Stimulated activated CD4-positive, alpha-beta T cell treated with anti-CD3 and anti-CD28 coated beads, Interleukin-2, amount 100 ng/mL, for 48 hours (primary cell): ENCODE measurements around the gene ZNF41.
"Not testable (repeated sequence)": the region's sequence is repeated elsewhere in the genome, so short reads cannot be mapped to it uniquely, and the experiment has no call there.

ENCODE experiments used
- DNase-seq, 2 donors: peaks; one replicate each; pipeline ENCODE4 v3.0.0-alpha.2; 2020

ZNF41 gene

GRCh38 chrX:47482512-47483305 is at the start of gene ZNF41:
ZNF41 (minus strand) TSS chrX:47483222; CDS start chrX:47467481, 15,741 bp downstream.
- peak; percentile 51 to 61 for DNase-seq

DNA sequence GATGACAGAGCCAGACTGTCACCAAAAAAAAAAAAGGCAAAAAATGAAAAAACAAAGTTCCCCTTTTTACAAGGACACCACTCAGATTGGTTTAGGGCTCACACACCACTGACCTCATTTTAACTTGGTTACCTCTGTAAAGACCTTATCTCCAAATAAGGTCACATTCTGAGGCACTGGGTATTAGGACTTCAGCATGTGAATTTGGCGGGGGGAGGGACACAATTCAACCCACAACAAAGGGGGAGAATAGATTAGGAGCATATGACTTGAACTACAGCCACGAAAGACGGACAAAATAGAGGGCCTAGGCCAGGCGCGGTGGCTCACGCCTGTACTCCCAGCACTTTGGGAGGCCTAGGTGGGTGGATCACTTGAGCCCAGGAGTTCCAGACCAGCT is 47.0 kb upstream of the ZNF41 start:
- no peak for DNase-seq

GRCh38 chrX:47529548-47529947 is 46.5 kb upstream of the ZNF41 start:
- DNase-seq, result no peak

- no peak for DNase-seq
Observed at GRCh38 chrX:47523713-47524166, 40.7 kb upstream of the ZNF41 start.

DNA sequence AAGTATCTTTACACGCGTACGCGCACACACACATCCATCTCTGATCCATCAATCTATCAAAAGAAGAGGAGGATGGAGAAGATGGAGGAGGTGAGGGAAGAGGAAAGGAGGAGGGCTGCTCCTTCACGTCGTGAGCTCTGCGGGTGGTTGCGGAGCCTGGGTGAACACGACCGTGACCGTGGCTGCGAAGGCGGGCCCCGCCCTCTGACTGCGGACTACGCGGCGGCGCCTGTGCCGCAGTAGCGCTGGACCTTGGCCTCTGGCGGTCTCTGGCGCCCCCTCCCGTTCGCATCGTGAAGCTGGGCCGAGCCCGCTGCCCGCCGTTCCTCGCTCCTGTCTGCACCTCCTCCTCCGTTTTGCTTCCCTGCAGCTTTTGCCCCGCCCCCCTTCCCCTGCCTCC is 40.3 kb upstream of the ZNF41 start:
- peak; percentile 72 to 80 for DNase-seq

DNA sequence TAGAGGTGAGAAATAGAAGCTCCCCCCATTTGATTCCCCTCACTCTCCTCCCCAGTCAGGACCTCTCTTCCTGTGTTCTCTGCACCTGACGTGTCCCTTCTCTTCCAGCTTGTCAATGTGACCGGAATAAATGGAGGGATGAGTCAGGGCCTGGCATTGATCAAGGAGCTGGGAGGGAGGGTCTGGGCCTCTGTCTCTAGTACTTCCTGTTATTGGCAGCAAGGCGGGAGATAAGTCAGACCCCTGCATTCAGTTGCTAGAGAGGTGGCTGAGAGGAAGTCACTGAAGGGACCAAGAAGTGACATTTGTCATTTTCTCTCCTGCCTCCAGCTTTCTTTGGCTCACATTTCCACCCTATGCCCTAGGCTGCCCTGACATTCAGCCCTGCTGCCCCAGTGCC is 35.1 kb upstream of the ZNF41 start:
- DNase-seq, result no peak

DNA sequence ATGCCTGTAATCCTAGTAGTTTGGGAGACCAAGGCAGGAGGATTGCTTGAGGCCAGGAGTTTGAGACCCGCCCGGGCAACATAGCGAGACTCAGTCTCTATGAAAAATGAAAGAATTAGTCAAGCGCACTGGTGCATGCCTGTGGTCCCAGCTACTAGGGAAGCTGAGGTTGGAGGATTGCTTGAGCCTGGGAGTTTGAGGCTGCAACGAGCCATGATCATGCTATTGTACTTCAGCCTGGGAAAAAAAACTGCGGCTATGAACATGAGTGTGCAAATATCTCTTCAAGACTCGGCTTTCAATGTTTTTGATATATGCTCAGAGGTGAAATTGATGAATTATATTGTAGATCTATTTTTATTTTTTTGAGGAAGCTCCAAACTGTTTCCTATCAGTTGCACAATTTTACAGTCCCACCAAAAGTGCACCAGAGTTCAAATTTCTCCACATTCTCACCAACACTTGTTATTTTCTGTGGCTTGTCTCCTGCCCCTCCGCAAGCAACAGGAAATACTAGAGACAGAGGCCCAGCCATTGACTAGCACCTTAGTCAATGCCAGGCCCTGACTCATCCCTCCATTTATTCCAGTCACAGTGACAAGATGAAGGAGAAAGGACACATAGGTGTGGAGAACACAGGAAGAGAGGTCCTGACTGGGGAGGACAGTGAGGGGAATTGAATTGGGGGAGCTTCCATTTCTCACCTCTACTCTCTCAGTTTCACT is 33.1 kb upstream of the ZNF41 start:
- DNase-seq, result no peak

GRCh38 chrX:47514533-47515235 is 31.7 kb upstream of the ZNF41 start:
- no peak for DNase-seq

- peak in 1 of 2 donors; percentile 2 for DNase-seq
Observed at GRCh38 chrX:47513034-47513965, 30.3 kb upstream of the ZNF41 start.

GRCh38 chrX:47512383-47512782 is 29.4 kb upstream of the ZNF41 start:
- not testable (repeated sequence) for DNase-seq

- DNase-seq, result no peak
Observed at GRCh38 chrX:47507153-47507867, 24.3 kb upstream of the ZNF41 start.

GRCh38 chrX:47503151-47503550 is 20.1 kb upstream of the ZNF41 start:
- DNase-seq, result no peak

DNA sequence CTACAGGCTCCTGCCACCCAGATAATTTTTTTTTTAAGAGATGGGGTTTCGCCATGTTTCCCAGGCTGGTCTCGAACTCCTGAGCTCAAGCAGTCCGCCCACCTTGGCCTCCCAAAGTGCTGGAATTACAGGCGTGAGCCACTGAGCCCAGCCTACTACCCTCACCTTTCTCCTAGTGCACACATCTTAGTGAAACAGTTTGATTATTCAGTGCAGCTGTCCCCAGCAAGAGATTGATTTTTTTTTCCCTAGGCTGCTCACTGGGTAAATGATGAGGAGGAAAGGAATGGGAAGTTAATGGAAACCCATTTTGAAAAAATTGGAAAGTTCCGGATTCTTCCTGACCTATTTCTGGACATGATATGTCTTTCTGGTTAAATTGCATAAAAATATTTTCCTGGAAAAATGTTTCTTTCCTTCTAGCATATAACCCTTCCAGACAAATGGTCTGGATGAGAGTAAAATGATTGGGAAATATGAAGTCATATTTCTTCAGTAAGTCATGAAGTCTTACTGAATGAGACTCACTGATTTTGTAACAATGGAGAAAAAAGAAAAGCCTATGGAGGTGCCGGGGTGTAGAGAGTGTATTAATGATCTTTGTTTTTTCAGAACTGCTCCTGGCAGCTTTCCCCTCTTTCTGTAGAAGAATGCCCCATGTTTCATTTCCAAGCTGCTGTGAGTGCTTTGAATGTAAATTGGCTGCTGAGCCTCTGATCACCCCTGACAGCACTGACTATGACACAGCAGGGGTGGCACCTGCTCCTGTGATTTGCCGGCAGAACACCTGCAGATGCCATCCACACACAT is 19.5 kb upstream of the ZNF41 start:
- DNase-seq, result no peak

- no peak for DNase-seq
Observed at GRCh38 chrX:47501226-47502074, 18.4 kb upstream of the ZNF41 start.

DNA sequence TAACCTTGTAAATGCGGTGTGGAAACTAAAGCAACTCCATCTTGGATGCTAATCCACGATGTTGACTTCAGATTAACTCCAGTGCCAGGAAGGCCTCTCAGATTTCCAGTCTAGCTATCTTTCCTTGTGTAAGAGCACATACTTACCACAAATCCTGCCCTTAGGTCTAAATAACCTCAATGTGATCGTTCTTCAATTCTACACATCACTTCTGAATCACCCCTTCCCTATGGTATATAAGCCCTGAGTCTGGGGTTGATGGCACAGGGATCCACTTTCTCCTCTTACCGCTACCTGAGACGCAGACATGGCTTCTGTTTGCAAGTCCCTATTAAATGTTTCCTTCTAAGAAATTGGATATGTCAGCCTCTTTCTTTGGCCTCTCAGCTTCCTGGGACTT is 17.5 kb upstream of the ZNF41 start:
- no peak for DNase-seq

DNA sequence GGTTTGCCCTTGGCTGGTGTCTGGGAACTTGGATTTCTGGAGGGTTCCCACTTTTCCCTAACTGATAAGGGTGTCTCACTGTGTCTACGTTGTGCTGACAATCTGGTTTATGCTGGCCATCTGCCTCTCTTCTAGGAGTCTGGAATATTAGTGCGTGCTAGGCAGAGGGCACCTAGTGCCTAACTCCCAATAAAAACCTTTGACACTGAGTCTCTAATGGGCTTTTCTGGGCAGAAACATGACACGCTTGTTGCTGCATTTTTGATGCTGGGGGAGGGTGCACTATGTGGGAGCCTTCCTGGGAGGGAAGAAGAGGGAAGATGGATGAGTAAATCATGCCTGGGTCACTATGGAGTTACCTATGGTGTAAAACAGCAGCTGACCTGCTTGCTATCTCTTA is 16.3 kb upstream of the ZNF41 start:
- DNase-seq, result no peak

- DNase-seq, result no peak
Observed at GRCh38 chrX:47498411-47498810, 15.4 kb upstream of the ZNF41 start.

DNA sequence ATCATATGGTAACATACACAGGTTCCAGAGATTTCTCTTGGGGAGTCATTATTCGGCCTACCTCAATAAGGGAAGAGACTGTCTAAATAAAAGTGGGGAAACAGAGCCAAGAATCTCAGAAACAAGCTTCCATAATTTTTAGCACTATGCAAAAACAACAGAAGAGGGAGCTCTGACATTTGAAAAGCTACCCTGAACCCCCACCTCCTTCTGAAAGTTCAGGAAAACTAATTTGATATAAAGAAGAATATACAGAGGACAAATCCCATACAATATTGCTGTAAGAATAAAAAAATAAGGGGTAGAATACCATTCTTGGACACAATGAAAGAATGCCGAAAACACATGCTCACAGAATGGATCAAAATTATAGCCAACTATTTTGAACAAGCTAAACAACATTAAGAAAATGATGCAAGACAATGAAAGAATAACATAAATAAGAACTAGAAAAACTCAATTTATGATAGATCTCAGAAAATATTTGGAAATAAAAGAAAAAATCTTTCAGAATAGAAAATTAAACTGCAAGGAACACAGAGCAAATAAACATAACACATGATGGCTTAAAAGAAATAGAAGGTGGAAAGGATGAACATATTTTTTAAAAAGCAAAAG is 14.4 kb upstream of the ZNF41 start:
- DNase-seq, result no peak

- DNase-seq, result not testable (repeated sequence)
Observed at GRCh38 chrX:47492133-47492532, 9.1 kb upstream of the ZNF41 start.
